Neural progenitor cell (in vitro differentiated cells): Measurements from ENCODE around the gene VAV3. TPM values are rescaled to one million over a fixed set of nuclear protein-coding genes. Genes with fewer than 3 reads are reported as not detected.

Experiments used
- DNase-seq: peaks from one replicate; pipeline ENCODE4 v3.0.0-alpha.2; 2016; ENCODE audit warnings: low spot score
- H2AFZ ChIP-seq: fragments of 200-600 bp; sonication (generic); replicated peaks from 2 replicates; pipeline ENCODE4 v1.6.1; 2016; ENCODE audit warnings: antibody characterized with exemption
- H3F3A ChIP-seq: fragments of 200-600 bp; sonication (generic); 2 replicates; pipeline ENCODE4 v1.6.1; 2016; ENCODE audit warnings: antibody characterized with exemption, low read depth
- H3K27ac ChIP-seq: fragments of 200-600 bp; sonication (generic); 2 replicates; pipeline ENCODE4 v1.5.1; 2016; ENCODE audit warnings: mild to moderate bottlenecking
- H3K27me3 ChIP-seq: fragments of 200-600 bp; sonication (generic); 2 replicates; pipeline ENCODE4 v1.6.1; 2016; ENCODE audit warnings: mild to moderate bottlenecking, moderate library complexity
- H3K36me3 ChIP-seq: fragments of 200-600 bp; sonication (generic); 2 replicates; pipeline ENCODE4 v1.5.1; 2016
- H3K4me1 ChIP-seq: fragments of 200-600 bp; sonication (generic); 2 replicates; pipeline ENCODE4 v1.6.1; 2016; ENCODE audit warnings: mixed run types
- H3K4me2 ChIP-seq: fragments of 200-600 bp; sonication (generic); 2 replicates; pipeline ENCODE4 v1.6.1; 2016
- H3K4me3 ChIP-seq: fragments of 200-600 bp; sonication (generic); 2 replicates; pipeline ENCODE4 v1.5.1; 2016
- H3K79me2 ChIP-seq: fragments of 200-600 bp; sonication (generic); 2 replicates; pipeline ENCODE4 v1.6.1; 2016; ENCODE audit warnings: low read depth
- H3K9ac ChIP-seq: fragments of 200-600 bp; sonication (generic); 2 replicates; pipeline ENCODE4 v1.6.1; 2016
- H3K9me3 ChIP-seq: fragments of 200-600 bp; sonication (generic); 2 replicates; pipeline ENCODE4 v1.5.1; 2016; ENCODE audit warnings: low read depth
- H4K20me1 ChIP-seq: fragments of 200-600 bp; sonication (generic); 2 replicates; pipeline ENCODE4 v1.6.1; 2016; ENCODE audit warnings: low read depth
- H3K27ac Mint-ChIP-seq: 3 replicates; pipeline ENCODE4 v1.8.0; 2021; ENCODE audit warnings: mixed read lengths
- H3K27me3 Mint-ChIP-seq: 2 replicates; pipeline ENCODE4 v1.8.0; 2022; ENCODE audit warnings: low read depth, mild to moderate bottlenecking, inconsistent platforms, moderate library complexity, mixed read lengths; ENCODE audit not compliant: insufficient read depth
- H3K36me3 Mint-ChIP-seq: 3 replicates; pipeline ENCODE4 v1.8.0; 2021; ENCODE audit warnings: mixed read lengths
- H3K4me1 Mint-ChIP-seq: 3 replicates; pipeline ENCODE4 v1.8.0; 2021; ENCODE audit warnings: mixed read lengths
- H3K4me3 Mint-ChIP-seq: 3 replicates; pipeline ENCODE4 v1.8.0; 2021; ENCODE audit warnings: mild to moderate bottlenecking, moderate library complexity, mixed read lengths
- H3K9me3 Mint-ChIP-seq: 3 replicates; pipeline ENCODE4 v1.8.0; 2020; ENCODE audit warnings: mixed read lengths
- EZH2 ChIP-seq: fragments of 200-600 bp; sonication (generic); IDR thresholded peaks from 2 replicates; pipeline ENCODE4 v1.6.1; 2017; ENCODE audit warnings: antibody characterized with exemption, mild to moderate bottlenecking, moderate library complexity
- EZH2phosphoT487 ChIP-seq: fragments of 200-600 bp; sonication (generic); IDR thresholded peaks from 2 replicates; pipeline ENCODE4 v1.6.1; 2017; ENCODE audit warnings: antibody characterized with exemption
- total RNA-seq: library from RNA; depleted of rRNA; stranded (reverse); fragments of >200 nt; gene quantifications from 2 replicates; pipeline ENCODE4 v1.2.3, GENCODE V29; 2015; ENCODE audit warnings: low replicate concordance
- TF ChIP-seq, protein P1 (sequence below): fragments of 200-600 bp; sonication (generic); IDR thresholded peaks from 2 replicates; pipeline ENCODE4 v1.5.1; 2017; ENCODE audit warnings: antibody characterized with exemption, mild to moderate bottlenecking

Gene VAV3
- total RNA-seq, 1 donor from 2014 or later = 1.7 TPM

DNA sequence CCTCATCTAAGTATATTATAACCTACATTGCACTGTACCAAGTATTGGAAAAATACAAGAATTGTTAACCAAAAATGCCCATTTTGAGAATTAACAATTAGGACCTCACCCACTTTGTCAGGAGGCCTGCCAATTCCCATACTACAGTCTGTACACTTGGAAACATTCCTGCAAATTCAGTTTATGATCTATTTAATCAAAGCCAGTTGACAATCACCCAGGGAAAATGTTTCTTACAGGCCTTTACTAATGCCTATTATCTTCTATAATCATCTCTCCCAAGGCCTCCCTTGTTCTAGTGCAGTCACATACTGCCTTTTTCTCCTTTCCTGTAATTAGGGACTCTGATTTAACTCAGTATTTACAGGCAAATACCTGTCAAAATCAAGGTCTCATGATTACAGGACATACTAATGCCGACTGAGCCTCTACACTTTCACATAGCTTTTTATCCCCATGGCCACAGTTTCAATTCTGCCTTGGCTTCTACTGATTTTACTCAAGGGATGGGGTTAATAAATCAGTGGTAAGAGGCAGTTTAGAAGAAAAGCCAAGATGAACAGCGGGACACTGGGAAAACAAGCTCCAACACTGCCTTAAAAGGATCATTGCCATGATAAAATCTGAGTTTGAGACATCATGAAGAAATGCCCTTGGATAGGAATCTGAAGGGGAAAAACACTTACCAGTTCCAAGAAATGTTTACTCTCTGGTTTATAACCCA is 338.7 kb downstream of the VAV3 start:
- Histone ChIP-seq H2AFZ (no peak overlapping the region), H3K36me3 (no peaks in the 10 kb centered on the region), H3K9me3 (no peaks in the 10 kb centered on the region), H3K9ac (no peak overlapping the region), H3K27me3 (no peaks in the 10 kb centered on the region), H3K4me1 (no peaks in the 10 kb centered on the region), H3K79me2 (no peaks in the 10 kb centered on the region), H3K27ac (no peak overlapping the region), H3K4me3 (no peak overlapping the region), H3K4me2 (no peak overlapping the region), H3F3A (no peaks in the 10 kb centered on the region), H4K20me1 (no peaks in the 10 kb centered on the region)
- no peak for TF ChIP-seq EZH2
- no peak for TF ChIP-seq EZH2phosphoT487
- TF ChIP-seq, protein P1, sequence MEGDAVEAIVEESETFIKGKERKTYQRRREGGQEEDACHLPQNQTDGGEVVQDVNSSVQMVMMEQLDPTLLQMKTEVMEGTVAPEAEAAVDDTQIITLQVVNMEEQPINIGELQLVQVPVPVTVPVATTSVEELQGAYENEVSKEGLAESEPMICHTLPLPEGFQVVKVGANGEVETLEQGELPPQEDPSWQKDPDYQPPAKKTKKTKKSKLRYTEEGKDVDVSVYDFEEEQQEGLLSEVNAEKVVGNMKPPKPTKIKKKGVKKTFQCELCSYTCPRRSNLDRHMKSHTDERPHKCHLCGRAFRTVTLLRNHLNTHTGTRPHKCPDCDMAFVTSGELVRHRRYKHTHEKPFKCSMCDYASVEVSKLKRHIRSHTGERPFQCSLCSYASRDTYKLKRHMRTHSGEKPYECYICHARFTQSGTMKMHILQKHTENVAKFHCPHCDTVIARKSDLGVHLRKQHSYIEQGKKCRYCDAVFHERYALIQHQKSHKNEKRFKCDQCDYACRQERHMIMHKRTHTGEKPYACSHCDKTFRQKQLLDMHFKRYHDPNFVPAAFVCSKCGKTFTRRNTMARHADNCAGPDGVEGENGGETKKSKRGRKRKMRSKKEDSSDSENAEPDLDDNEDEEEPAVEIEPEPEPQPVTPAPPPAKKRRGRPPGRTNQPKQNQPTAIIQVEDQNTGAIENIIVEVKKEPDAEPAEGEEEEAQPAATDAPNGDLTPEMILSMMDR = no peak
- no peak overlapping the region for H3K27ac Mint-ChIP-seq
- no peak overlapping the region for H3K4me3 Mint-ChIP-seq
- H3K9me3 Mint-ChIP-seq = no peaks in the 10 kb centered on the region
- H3K36me3 Mint-ChIP-seq = no peaks in the 10 kb centered on the region
- DNase-seq = no peak
- peaks cover 6% of the 10 kb centered on the region for H3K4me1 Mint-ChIP-seq
- H3K27me3 Mint-ChIP-seq = no peaks in the 10 kb centered on the region

- Mint-ChIP-seq H3K4me1 (peaks cover 6% of the 10 kb centered on the region), H3K27ac (no peak overlapping the region), H3K27me3 (no peaks in the 10 kb centered on the region), H3K36me3 (no peaks in the 10 kb centered on the region), H3K9me3 (no peaks in the 10 kb centered on the region), H3K4me3 (no peak overlapping the region)
- TF ChIP-seq, protein P1 = no peak
- TF ChIP-seq EZH2 = no peak
- no peak for TF ChIP-seq EZH2phosphoT487
- Histone ChIP-seq H2AFZ (no peak overlapping the region), H3F3A (no peaks in the 10 kb centered on the region), H4K20me1 (no peaks in the 10 kb centered on the region), H3K4me3 (no peak overlapping the region), H3K9me3 (no peaks in the 10 kb centered on the region), H3K9ac (no peak overlapping the region), H3K4me2 (no peak overlapping the region), H3K27me3 (no peaks in the 10 kb centered on the region), H3K79me2 (no peaks in the 10 kb centered on the region), H3K4me1 (no peaks in the 10 kb centered on the region), H3K36me3 (no peaks in the 10 kb centered on the region), H3K27ac (no peak overlapping the region)
- no peak for DNase-seq
These were observed 339.5 kb downstream of the VAV3 start for GRCh38 chr1:107625405-107626029.

GRCh38 chr1:107623431-107623830 is 341.5 kb downstream of the VAV3 start:
- Histone ChIP-seq H2AFZ (no peak overlapping the region), H3K4me2 (no peak overlapping the region), H3K27ac (no peak overlapping the region), H3K36me3 (no peaks in the 10 kb centered on the region), H3K4me3 (no peak overlapping the region), H3F3A (no peaks in the 10 kb centered on the region), H3K27me3 (no peaks in the 10 kb centered on the region), H4K20me1 (no peaks in the 10 kb centered on the region), H3K79me2 (no peaks in the 10 kb centered on the region), H3K9me3 (no peaks in the 10 kb centered on the region), H3K9ac (no peak overlapping the region), H3K4me1 (no peaks in the 10 kb centered on the region)
- no peaks in the 10 kb centered on the region for H3K36me3 Mint-ChIP-seq
- DNase-seq = no peak
- peaks cover 6% of the 10 kb centered on the region for H3K4me1 Mint-ChIP-seq
- TF ChIP-seq EZH2phosphoT487 (no peak), EZH2 (no peak)
- TF ChIP-seq, protein P1 = no peak
- H3K27ac Mint-ChIP-seq = no peak overlapping the region
- no peak overlapping the region for H3K4me3 Mint-ChIP-seq
- H3K9me3 Mint-ChIP-seq = no peaks in the 10 kb centered on the region
- no peaks in the 10 kb centered on the region for H3K27me3 Mint-ChIP-seq
